ENCODE measurements around the gene PRKACG. TPM values are rescaled to one million over a fixed set of nuclear protein-coding genes. Genes with fewer than 3 reads are reported as not detected.

The PRKACG gene
- total RNA-seq, 1 experiment from 2014 or later = not detected

DNA sequence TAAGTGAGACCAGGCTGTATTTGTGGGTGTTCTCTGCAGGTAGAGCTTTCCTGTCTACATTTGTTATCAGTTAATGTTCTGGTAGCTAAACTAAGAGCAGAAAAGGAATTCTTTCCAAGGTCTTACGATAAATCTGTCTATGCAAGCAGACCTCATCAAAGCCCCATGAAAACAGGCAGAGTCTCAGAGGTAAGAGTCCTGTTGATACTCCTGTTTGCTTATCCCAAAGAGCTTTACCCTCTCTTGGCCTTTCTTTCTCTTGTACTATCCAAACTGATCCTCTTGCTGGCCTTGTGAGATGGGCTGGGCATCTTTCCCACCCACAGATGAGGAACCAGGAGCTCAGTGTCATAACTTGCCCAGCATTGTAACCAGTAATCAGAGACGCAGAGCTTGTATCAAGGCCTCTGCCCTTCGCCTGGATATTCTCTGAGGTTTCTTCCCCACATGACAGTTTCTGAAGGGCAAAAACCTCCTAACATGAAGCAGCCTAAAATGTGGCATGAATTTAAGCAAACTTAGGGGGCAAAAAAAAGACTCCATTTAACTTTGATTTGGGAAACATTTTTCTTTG, 33.5 kb downstream of the PRKACG start:
- Histone ChIP-seq H3K4me3 (ENCODE audit: low read length) (no peak overlapping the region), H2AFZ (ENCODE audit: low read length) (no peak overlapping the region), H3F3A (ENCODE audit: low read length, unreplicated experiment) (no peaks in the 10 kb centered on the region), H3K27me3 (ENCODE audit: low read length) (no peaks in the 10 kb centered on the region), H3K79me2 (ENCODE audit: low read length) (no peaks in the 10 kb centered on the region), H3K4me2 (ENCODE audit: low read length) (no peak overlapping the region), H3K36me3 (ENCODE audit: low read depth, low read length) (no peaks in the 10 kb centered on the region), H3K9me2 (replicated peaks; ENCODE audit: low read length) (no peaks in the 10 kb centered on the region), H3K27ac (ENCODE audit: low read length) (no peak overlapping the region), H3K9me3 (ENCODE audit: low read length) (no peaks in the 10 kb centered on the region), H4K20me1 (ENCODE audit: low read length) (no peaks in the 10 kb centered on the region), H3K4me1 (ENCODE audit: insufficient read depth, low read length) (no peaks in the 10 kb centered on the region), H3K9ac (ENCODE audit: low read length) (no peak overlapping the region)
- no peak for DNase-seq
- no TSS peak for BruUV-seq (replicated peaks)
- TF ChIP-seq EZH2phosphoT487 (IDR thresholded peaks at IDR 0.05; ENCODE audit: borderline replicate concordance, low read length) (no peak), CTCF (conservative IDR thresholded peaks at IDR 0.05; ENCODE audit: low read depth, low read length) (no peak), EZH2 (IDR thresholded peaks at IDR 0.05; ENCODE audit: low read length, unreplicated experiment) (no peak)
- ATAC-seq = no peak
- intact Hi-C loops (cut with micrococcal nuclease) = no loop called here
- POLR2A ChIA-PET (ENCODE audit: unreplicated experiment) = no interaction called here
- CTCF ChIA-PET = no interaction called here

GRCh38 chr9:68979538-68980314, 34.2 kb downstream of the PRKACG start:
- Histone ChIP-seq H3K9ac (ENCODE audit: low read length) (no peak overlapping the region), H3K27me3 (ENCODE audit: low read length) (no peaks in the 10 kb centered on the region), H3K36me3 (ENCODE audit: low read depth, low read length) (no peaks in the 10 kb centered on the region), H4K20me1 (ENCODE audit: low read length) (no peaks in the 10 kb centered on the region), H3K27ac (ENCODE audit: low read length) (no peak overlapping the region), H3F3A (ENCODE audit: low read length, unreplicated experiment) (no peaks in the 10 kb centered on the region), H3K9me3 (ENCODE audit: low read length) (no peaks in the 10 kb centered on the region), H2AFZ (ENCODE audit: low read length) (no peak overlapping the region), H3K4me3 (ENCODE audit: low read length) (no peak overlapping the region), H3K4me2 (ENCODE audit: low read length) (no peak overlapping the region), H3K79me2 (ENCODE audit: low read length) (no peaks in the 10 kb centered on the region), H3K9me2 (replicated peaks; ENCODE audit: low read length) (no peaks in the 10 kb centered on the region), H3K4me1 (ENCODE audit: insufficient read depth, low read length) (no peaks in the 10 kb centered on the region)
- ChIA-PET CTCF (no interaction called here), POLR2A (ENCODE audit: unreplicated experiment) (no interaction called here)
- intact Hi-C loops (cut with micrococcal nuclease) = no loop called here
- TF ChIP-seq CTCF (conservative IDR thresholded peaks at IDR 0.05; ENCODE audit: low read depth, low read length) = no peak
- TF ChIP-seq EZH2phosphoT487 (IDR thresholded peaks at IDR 0.05; ENCODE audit: borderline replicate concordance, low read length) = no peak
- no peak for TF ChIP-seq EZH2 (IDR thresholded peaks at IDR 0.05; ENCODE audit: low read length, unreplicated experiment)
- no peak for DNase-seq
- BruUV-seq (replicated peaks) = no TSS peak
- ATAC-seq = no peak

DNA sequence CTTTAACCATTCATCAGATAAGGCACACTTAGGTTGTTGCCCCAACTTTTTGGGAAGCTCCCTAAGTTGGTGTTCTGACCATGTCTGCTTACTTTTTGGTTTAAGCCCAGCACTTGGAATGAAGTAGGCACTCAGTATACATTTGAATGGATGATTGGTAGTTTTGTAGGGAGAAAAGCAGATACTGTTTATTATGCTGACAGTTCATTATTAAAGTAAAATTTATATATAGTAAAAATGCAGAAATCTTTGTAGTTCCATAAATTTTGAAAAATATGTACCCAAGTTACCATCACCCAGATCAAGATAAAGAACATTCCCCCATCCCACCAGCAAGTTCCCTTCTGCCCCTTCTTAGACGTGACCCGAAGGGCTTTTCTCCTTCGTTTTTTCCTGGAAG, 35.4 kb downstream of the PRKACG start:
- Histone ChIP-seq H3F3A (ENCODE audit: low read length, unreplicated experiment) (no peaks in the 10 kb centered on the region), H3K9ac (ENCODE audit: low read length) (no peak overlapping the region), H4K20me1 (ENCODE audit: low read length) (no peaks in the 10 kb centered on the region), H3K27ac (ENCODE audit: low read length) (no peak overlapping the region), H3K9me2 (replicated peaks; ENCODE audit: low read length) (no peaks in the 10 kb centered on the region), H3K9me3 (ENCODE audit: low read length) (no peaks in the 10 kb centered on the region), H3K4me2 (ENCODE audit: low read length) (no peak overlapping the region), H3K36me3 (ENCODE audit: low read depth, low read length) (no peaks in the 10 kb centered on the region), H3K4me1 (ENCODE audit: insufficient read depth, low read length) (no peaks in the 10 kb centered on the region), H3K79me2 (ENCODE audit: low read length) (no peaks in the 10 kb centered on the region), H3K4me3 (ENCODE audit: low read length) (no peak overlapping the region), H2AFZ (ENCODE audit: low read length) (no peak overlapping the region), H3K27me3 (ENCODE audit: low read length) (no peaks in the 10 kb centered on the region)
- ChIA-PET CTCF (no interaction called here), POLR2A (ENCODE audit: unreplicated experiment) (no interaction called here)
- ATAC-seq (no peak), DNase-seq (no peak)
- TF ChIP-seq EZH2 (IDR thresholded peaks at IDR 0.05; ENCODE audit: low read length, unreplicated experiment) (no peak), EZH2phosphoT487 (IDR thresholded peaks at IDR 0.05; ENCODE audit: borderline replicate concordance, low read length) (no peak), CTCF (conservative IDR thresholded peaks at IDR 0.05; ENCODE audit: low read depth, low read length) (no peak)
- no TSS peak for BruUV-seq (replicated peaks)
- intact Hi-C loops (cut with micrococcal nuclease) = no loop called here

Measured in PC-3 (cell line).